RWPE1 (cell line): ENCODE data around the gene PRKCG.

Experiments
- CTCF ChIA-PET: fragments of 350-600 bp; sonication (Branson Sonifier 250); formaldehyde crosslinking; extraction: SDS; loops from one replicate; lab custom pipeline; 2021; lab: Yijun Ruan, JAX
- POLR2A ChIA-PET: fragments of 400-600 bp; formaldehyde crosslinking; extraction: SDS; loops from one replicate; lab custom pipeline; 2020; ENCODE audit warnings: antibody characterized with exemption; ENCODE audit not compliant: low non-redundant PET; lab: Yijun Ruan, JAX
- DNase-seq: peaks from one replicate; pipeline ENCODE4 v3.0.0; 2012; ENCODE audit warnings: low spot score
- H3K27ac ChIP-seq: fragments of 450-650 bp; 2 replicates; pipeline ENCODE4 v1.5.1; 2017
- CTCF ChIP-seq: fragments of 450-650 bp; conservative IDR thresholded peaks from 2 replicates; pipeline ENCODE4 v1.5.1; 2017; ENCODE audit warnings: low read depth, mild to moderate bottlenecking

Gene PRKCG

DNA sequence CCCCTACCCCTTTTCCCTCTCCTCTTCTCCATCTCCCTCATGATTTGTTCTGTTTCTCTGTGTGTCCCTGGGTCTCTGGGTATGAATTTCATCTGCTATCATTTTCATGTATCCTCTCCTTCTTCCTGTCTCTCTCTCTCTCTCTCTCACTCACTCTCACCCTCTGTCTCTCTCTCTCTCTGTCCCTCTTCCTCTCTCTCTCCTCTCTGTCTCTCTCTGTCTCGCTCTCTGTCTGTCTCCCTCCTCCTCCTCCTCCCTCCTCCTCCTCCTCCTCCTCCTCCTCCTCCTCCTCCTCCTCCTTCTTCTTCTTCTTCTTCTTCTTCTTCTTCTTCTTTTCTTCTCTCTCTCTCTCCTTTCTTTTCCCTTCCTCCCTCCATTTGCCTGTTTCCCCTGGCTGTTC, 23.8 kb downstream of the PRKCG start:
- no peak overlapping the region for H3K27ac ChIP-seq
- DNase-seq = no peak
- no peak for TF ChIP-seq CTCF
- ChIA-PET CTCF (interaction anchor here (0.5 to 0.7 kb wide), 4 partner anchors 12 to 106 kb away, joined by 3 read pairs; no protein-coding TSS in a partner anchor), POLR2A (no interaction called here)

DNA sequence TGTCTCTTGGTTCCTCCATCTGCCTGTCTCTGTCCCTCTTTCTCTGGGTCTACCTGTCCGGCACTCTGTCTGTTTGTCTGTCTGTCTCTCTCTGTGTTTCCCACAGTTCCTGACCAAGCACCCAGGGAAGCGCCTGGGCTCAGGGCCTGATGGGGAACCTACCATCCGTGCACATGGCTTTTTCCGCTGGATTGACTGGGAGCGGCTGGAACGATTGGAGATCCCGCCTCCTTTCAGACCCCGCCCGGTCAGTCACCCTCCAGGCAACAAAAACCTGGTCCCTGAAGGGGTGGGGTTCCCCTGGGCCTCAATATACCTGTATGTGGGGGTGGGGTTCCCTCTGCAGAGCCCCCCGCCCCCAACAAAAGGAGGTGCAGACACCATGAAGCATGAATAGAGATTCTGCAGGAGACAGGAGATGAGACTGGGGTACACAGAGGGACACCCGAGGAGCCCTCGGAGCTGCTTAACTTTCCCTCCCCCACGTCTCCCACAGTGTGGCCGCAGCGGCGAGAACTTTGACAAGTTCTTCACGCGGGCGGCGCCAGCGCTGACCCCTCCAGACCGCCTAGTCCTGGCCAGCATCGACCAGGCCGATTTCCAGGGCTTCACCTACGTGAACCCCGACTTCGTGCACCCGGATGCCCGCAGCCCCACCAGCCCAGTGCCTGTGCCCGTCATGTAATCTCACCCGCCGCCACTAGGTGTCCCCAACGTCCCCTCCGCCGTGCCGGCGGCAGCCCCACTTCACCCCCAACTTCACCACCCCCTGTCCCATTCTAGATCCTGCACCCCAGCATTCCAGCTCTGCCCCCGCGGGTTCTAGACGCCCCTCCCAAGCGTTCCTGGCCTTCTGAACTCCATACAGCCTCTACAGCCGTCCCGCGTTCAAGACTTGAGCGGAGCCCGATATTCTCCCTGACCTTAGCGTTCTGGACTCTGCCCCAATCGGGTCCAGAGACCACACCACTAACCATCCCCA, 24.5 kb downstream of the PRKCG start:
- no peak overlapping the region for H3K27ac ChIP-seq
- peak; percentile 85 for TF ChIP-seq CTCF
- peak; percentile 65 for DNase-seq
- POLR2A ChIA-PET = no interaction called here
- CTCF ChIA-PET = interaction anchor here (0.5 to 1.2 kb wide), 8 partner anchors 10 to 129 kb away, joined by 3 to 5 read pairs (median 3); no protein-coding TSS in a partner anchor

DNA sequence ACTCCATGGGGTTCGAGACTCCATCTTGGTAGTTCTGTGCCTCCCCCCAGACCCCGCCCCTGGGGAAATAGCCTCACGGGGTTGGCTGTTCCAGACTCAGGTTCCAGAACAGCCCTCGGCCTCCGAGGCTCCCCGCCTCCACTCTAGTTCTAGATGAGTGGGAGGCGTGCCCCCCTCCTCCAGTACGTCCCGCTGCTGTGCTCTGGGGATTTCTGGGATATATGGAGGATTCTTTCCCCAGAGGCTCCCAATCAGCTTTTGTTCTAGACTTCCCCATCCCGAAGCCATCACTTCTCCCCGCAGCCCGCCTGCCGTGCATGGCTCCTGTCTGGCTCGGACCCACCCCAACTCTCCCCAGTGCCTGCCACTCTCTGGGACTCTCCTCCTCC, 25.2 kb downstream of the PRKCG start:
- TF ChIP-seq CTCF = no peak
- H3K27ac ChIP-seq = no peak overlapping the region
- ChIA-PET CTCF (interaction anchor here (0.6 to 1.2 kb wide), 5 partner anchors 10 to 201 kb away, joined by 3 to 5 read pairs (median 3); no protein-coding TSS in a partner anchor), POLR2A (no interaction called here)
- no peak for DNase-seq

GRCh38 chr19:53907690-53908089, 25.7 kb downstream of the PRKCG start:
- DNase-seq = no peak
- ChIA-PET POLR2A (no interaction called here), CTCF (interaction anchor here (0.6 to 1.2 kb wide), 3 partner anchors 9 to 200 kb away, joined by 3 to 5 read pairs (median 5); no protein-coding TSS in a partner anchor)
- no peak for TF ChIP-seq CTCF
- H3K27ac ChIP-seq = no peak overlapping the region

GRCh38 chr19:53908106-53908934, 26.3 kb downstream of the PRKCG start:
- no peak overlapping the region for H3K27ac ChIP-seq
- TF ChIP-seq CTCF = no peak
- CTCF ChIA-PET = interaction anchor here (1.2 kb wide), 1 partner anchor 8 kb away, joined by 3 read pairs; no protein-coding TSS in a partner anchor
- POLR2A ChIA-PET = no interaction called here
- DNase-seq = peak; percentile 39

DNA sequence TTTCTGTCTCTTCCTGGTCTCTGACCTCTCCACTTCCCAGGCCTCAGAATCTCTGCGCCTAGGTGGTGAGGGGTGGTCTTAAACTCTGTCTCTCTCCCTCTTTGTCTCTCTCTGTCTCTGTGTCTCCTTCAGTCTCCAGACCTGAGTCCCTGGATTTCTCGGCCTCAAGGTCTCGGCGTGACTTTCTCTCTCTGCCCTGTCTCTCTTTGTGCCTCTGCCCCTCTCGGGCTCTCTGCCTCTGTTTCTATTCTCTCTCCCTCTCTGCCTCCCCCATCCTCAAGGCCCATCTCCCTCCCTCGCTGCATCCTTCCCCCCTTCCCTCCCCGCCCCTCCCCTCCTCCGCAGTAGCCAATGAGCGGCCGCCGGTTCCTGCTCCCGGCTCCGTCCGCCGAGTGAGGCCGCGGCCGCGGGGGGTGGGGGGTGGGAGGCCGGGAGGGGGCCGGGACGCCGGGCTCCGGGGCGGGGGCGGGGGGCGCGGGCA, 27.0 kb downstream of the PRKCG start, which contains the start of gene CACNG7:
Gene CACNG7 (plus strand): TSS at position 344 of the 481 bp plus-strand sequence. CDS start 3,554 bp downstream, outside the sequence.
- H3K27ac ChIP-seq = no peak within 1 kb of the TSS
- ChIA-PET POLR2A (no interaction called here), CTCF (no interaction called here)
- TF ChIP-seq CTCF = no peak
- no peak for DNase-seq
